ENCODE results near the gene POLR3E. TPM values are rescaled to one million over a fixed set of nuclear protein-coding genes. Genes with fewer than 3 reads are reported as not detected.

Gene POLR3E
- polyA plus RNA-seq, 3 donors: 51.9 to 76.8 (median 53.0) TPM

DNA sequence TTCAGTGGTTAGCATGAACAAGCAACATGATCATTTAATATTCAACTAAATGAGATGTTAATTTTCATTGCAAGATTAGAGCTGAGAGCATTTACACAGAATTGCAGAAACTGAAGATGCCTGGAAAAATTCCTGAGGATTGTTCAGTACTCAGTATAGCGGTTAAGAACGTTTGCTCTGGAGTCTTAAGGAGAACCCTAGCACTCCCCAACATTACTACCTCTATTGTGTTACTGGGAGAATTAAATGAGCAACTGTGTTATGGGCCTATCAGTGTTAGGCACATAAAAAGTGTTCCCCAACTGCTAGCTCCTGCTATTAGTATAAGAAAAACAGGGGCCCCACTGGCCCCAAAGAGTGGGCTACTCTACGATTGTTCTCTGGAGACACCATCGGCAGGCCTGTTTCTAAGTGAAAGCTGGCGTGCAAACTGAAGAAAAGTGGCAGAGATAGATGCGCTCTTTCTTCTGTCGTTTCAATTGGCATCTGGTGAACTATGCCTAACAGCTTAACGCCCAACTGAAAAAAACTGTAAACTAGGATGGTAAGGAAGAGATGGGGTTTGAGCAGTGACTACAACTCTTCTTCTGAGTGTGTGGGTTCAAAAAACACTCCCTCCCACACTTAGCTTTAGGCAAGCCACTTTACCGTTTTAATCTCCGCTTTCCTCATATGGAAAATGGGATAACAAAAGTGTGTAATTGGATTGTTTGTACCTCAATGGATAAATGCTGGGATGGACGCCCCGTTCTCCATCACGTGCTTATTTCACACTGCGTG, 75.9 kb downstream of the POLR3E start:
- DNase-seq (ENCODE audit: extremely low read depth in 1 of 11, low read depth in 9 of 11, low spot score in 4 of 11): no peak

DNA sequence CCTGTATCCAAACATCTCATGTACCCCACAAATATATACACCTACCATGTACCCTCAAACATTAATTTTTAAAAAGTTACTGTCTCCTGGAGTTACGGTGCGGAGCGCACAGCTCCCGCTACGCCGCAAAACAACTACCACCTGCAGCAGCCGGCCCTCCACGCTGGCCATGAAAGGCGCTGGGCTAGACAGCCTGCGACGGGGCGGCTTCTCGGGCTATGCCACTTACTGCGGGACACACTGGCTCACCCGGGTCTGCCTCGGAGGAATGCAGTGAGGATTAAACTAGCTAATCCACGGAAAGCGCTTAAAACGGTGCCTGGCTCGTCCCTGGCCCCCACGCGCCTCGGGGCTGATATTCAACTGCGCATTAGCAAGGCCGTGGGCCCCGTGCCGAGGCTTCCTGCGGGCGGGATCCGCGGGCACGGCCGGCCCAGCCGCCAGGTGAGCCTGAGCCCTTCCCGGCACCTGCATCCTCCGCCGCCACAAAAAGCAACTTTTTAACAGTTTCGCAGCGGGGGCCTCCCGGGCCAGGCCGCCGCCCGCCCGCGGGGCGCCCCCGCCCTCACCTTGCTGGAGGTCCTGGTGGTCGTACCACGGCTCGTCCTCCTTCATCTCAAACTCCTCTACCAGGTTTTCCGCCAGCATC, 76.6 kb downstream of the POLR3E start:
- peak in 1 of 11 donors; percentile 36 for DNase-seq (ENCODE audit: extremely low read depth in 1 of 11, low read depth in 9 of 11, low spot score in 4 of 11)

DNA sequence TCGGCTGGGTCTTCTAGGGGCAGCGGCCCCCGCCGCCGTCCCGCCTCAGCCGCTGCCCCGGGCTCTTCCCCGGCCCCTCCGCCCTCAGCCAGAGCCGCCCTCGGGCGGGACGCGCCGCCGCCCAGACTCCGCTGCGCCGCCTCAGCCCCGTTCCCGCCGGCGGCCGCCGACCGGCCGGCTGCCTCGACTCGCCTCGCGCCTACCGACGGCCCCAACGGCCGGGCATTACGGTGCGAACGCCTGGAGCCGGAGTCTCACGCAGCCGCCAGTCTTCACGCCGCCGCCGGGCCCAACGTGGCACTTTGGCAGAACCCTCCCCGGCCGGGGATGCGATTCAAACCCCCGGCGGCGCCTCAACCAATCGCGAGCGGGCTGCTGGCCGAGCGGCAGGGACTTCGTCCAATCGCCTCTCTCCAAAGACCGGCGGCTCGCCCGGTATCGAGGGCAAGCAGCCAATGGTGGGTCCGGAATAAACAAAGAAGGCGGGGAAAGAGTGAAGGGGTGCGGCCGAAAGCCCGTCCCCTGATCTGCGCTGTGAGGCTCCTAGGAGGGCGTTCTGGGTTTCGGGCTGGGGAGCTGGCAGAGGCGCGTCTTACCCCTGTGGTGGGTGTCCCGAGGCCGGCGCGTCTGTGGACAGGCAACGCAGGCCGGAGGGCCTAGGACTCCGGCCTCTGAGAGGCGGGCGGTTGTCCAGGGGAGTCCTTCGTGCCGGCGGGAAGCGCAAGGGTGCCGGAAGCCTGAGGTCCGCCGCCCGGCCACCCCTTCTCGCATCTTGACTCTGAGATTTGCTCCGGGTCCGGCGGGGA, 77.3 kb downstream of the POLR3E start, which contains the start of gene CDR2:
CDR2 (minus strand) TSS at position 309 of the 806 bp plus-strand sequence. CDS start 310 bp downstream, outside the sequence.
- DNase-seq (ENCODE audit: extremely low read depth in 1 of 11, low read depth in 9 of 11, low spot score in 4 of 11): peak; percentile 88 to 96 (median 95)

DNA sequence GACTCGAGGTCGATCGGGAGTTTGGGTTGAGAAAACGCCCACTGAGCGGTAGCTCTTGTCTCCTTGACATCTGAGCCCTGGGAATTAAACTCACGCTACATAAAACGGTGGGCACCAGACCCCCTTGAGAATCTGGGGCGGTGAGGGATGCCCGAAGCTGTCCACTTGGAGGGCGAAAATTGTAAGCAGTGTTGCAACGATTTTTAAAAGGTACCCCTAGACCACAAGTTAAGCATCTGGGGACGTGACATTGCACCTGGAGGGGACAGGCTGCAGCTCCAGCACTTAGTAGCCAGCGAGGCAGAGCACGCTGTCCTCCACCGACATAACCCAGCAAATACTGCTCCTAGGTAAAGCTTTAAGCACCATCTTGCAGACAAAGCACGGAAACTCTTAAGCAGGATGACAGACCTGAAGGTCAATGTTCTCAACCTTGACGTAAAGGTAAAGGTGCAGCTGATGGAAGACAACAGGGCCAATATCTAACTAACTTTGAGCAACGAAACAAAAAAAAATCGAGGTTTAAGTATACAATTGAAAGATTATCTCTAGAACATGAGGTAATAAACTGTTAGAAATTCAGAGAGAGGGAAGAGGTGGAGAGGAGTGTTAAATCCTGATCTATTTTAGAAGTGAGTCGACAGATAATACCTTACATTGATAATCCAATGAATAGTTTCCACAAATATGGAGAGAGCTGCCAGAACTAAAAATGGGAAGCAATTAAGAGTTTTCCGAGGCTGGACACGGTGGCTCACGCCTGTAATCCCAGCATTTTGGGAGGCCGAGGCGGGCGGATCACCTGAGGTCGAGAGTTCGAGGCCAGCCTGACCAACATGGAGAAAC, 78.1 kb downstream of the POLR3E start:
- DNase-seq (ENCODE audit: extremely low read depth in 1 of 11, low read depth in 9 of 11, low spot score in 4 of 11): peak in 1 of 11 donors; percentile 30

DNA sequence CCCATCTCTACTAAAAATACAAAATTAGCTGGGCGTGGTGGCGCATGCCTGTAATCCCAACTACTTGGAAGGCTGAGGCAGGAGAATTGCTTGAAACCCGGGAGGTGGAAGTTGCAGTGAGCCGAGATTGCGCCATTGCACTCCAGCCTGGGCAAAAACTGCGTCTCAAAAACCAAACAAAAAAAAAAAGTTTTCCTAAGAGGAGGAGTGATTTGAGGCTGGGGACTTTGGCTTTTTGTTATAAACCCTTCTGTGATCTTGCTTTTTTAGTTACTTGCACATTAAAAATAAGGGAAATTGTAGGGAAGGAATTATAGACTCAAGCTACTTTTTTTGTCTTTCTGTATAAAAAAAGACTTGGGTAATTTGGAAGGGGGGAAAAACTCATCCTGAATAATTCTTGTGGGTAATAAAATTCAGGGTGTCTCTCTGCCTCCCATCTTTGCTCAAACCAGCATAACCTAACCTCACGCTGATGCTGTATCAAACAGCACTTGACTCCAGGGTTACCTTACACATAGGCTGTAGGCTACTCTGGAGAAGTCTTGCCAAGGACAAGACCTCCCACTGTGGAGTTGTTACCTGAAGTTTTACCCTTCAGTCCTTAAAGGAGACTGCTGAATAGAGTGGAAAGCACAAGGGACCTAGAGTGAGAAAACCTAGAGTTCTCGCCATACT, 78.9 kb downstream of the POLR3E start:
- no peak for DNase-seq (ENCODE audit: extremely low read depth in 1 of 11, low read depth in 9 of 11, low spot score in 4 of 11)

DNA sequence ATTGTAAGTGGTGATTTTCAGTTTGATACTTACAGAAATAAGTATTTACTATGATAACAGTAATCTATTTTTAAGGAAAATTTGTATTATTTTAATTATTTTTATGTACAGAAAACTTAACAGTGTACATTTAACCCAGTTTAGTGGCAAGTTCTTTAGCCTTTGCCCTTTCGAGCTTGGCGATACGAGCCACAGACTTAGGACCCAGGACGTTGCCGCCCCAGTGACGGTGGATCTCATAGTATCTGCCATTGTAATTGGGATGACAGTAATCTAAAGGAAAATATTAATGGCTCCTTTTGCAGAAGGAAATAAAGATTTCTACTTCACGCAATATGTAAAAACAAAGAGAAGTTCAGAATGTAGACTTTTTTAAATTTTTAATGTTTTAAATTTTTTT, 82.4 kb downstream of the POLR3E start:
- DNase-seq (ENCODE audit: extremely low read depth in 1 of 11, low read depth in 9 of 11, low spot score in 4 of 11): no peak

DNA sequence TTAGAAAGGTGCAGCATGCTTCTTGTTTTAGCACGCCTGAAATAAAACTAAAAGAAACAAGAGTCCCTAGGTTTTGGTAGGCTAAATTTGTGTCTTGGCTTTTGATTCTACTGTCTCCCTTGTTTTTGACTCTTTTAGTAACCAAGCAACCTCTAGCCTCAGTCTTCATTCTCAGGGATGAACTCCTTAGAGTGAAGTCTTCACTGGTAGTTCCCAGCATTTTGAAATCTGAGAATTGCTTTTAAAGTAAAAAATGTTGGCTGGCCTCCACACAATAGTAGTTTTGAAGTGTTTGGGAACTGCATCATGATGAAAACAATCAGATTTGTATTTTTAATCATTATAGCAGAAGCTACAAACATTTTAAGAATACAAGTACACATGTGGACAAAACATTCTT, 83.3 kb downstream of the POLR3E start:
- DNase-seq (ENCODE audit: extremely low read depth in 1 of 11, low read depth in 9 of 11, low spot score in 4 of 11): no peak

DNA sequence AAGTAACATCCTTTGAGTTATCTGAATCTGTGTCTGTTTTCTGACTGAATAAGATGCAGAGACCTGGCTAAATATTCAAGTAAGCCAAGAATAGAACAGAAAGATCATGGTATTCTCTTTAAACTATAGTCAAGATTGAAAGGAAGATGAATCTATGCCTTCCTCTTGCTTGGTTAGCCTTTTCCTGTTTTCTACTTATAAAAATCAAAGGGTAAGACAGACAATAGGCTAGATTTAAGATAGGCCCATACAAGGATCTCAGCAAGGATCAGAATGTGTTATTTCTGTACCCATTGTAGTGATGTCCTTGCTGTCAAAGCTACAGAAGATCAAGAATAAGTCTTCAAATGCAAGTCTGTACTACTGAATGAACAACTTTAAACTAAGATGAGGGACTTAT, 84.2 kb downstream of the POLR3E start:
- DNase-seq (ENCODE audit: extremely low read depth in 1 of 11, low read depth in 9 of 11, low spot score in 4 of 11): no peak

DNA sequence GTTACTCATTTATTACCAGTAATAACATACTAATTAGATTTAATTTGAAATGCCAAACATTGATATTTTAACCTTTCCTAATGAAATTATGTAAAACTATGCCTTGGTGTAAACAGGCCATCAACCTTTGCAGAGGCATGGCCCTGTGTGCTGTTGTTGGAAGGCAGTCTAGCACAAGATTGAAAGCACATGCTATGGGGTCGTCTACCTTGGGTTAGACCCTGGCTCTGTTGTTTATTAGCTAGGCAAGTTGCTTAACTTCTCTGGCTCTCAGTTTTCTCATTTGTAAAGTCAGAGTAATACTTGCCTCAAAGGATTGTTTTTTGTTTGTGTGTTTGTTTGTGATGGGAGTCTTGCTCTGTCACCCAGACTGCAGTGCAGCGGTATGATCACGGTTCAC, 86.6 kb downstream of the POLR3E start:
- no peak for DNase-seq (ENCODE audit: extremely low read depth in 1 of 11, low read depth in 9 of 11, low spot score in 4 of 11)

Other genes with a start within 250 kb of the POLR3E start
- gene VWA3A, start 204.9 kb upstream of the POLR3E start, polyA plus RNA-seq (ENCODE audit: insufficient read length in 3 of 3): 1 to 10 TPM; 1.8 to 4.7 (median 2.1) TPM
- gene SDR42E2, start 134.9 kb upstream of the POLR3E start, polyA plus RNA-seq (ENCODE audit: insufficient read length in 3 of 3): under 1 TPM; 0.08 to 0.24 (median 0.14) TPM
- 10 to 100 TPM; 12.6 to 18.0 (median 12.7) TPM for gene EEF2K, start 91.1 kb upstream of the POLR3E start, polyA plus RNA-seq (ENCODE audit: insufficient read length in 3 of 3)
- gene CDR2, start 77.2 kb downstream of the POLR3E start, polyA plus RNA-seq (ENCODE audit: insufficient read length in 3 of 3): 10 to 100 TPM; 28.8 to 35.0 (median 30.8) TPM
- 100 to 1,000 TPM in 2 of 3 donors, 10 to 100 TPM in 1; 79.9 to 257 (median 133) TPM for gene NPIPB5, start 213.5 kb downstream of the POLR3E start, polyA plus RNA-seq (ENCODE audit: insufficient read length in 3 of 3)

Measured in renal cortex interstitium (tissue), 11 donors.